Effector memory CD4-positive, alpha-beta T cell (primary cell): Measurements from ENCODE around the gene MEGF6.

Source experiments
- DNase-seq, 3 donors: peaks; one replicate each; pipeline ENCODE4 v3.0.0-alpha.2; 2020
- H3K27ac ChIP-seq: 2 replicates; pipeline ENCODE4 v1.7.0; 2013; ENCODE audit warnings: mild to moderate bottlenecking, low read length, moderate library complexity; ENCODE audit not compliant: insufficient read depth, poor library complexity, severe bottlenecking
- H3K27me3 ChIP-seq: replicated peaks from 2 replicates; pipeline ENCODE4 v1.7.0; 2013; ENCODE audit warnings: mild to moderate bottlenecking, low read length; ENCODE audit not compliant: insufficient read depth, control insufficient read depth, poor library complexity, severe bottlenecking
- H3K36me3 ChIP-seq: 2 replicates; pipeline ENCODE4 v1.7.0; 2013; ENCODE audit warnings: mild to moderate bottlenecking, low read length, moderate library complexity; ENCODE audit not compliant: control insufficient read depth, insufficient read depth
- H3K4me1 ChIP-seq: 2 replicates; pipeline ENCODE4 v1.7.0; 2013; ENCODE audit warnings: low read length, mild to moderate bottlenecking; ENCODE audit not compliant: control insufficient read depth, insufficient read depth, poor library complexity, severe bottlenecking
- H3K4me3 ChIP-seq: 2 replicates; pipeline ENCODE4 v1.7.0; 2013; ENCODE audit warnings: low read length, low read depth, mild to moderate bottlenecking; ENCODE audit not compliant: insufficient read depth, poor library complexity, severe bottlenecking
- H3K9me3 ChIP-seq: 2 replicates; pipeline ENCODE4 v1.7.0; 2013; ENCODE audit warnings: mild to moderate bottlenecking, low read length, moderate library complexity; ENCODE audit not compliant: control insufficient read depth

The MEGF6 gene

GRCh38 chr1:3465935-3466321 is 145.4 kb downstream of the MEGF6 start:
- H3K4me1 ChIP-seq: no peaks in the 10 kb centered on the region
- H3K27ac ChIP-seq: no peak overlapping the region
- no peaks in the 10 kb centered on the region for H3K9me3 ChIP-seq
- H3K4me3 ChIP-seq: no peak overlapping the region
- no peaks in the 10 kb centered on the region for H3K36me3 ChIP-seq
- DNase-seq: no peak
- no peaks in the 10 kb centered on the region for H3K27me3 ChIP-seq

GRCh38 chr1:3465091-3465934 is 146.0 kb downstream of the MEGF6 start:
- Histone ChIP-seq H3K27me3 (no peaks in the 10 kb centered on the region), H3K36me3 (no peaks in the 10 kb centered on the region), H3K9me3 (no peaks in the 10 kb centered on the region), H3K4me1 (no peaks in the 10 kb centered on the region), H3K27ac (no peak overlapping the region), H3K4me3 (no peak overlapping the region)
- no peak for DNase-seq

GRCh38 chr1:3464649-3465025 is 146.7 kb downstream of the MEGF6 start:
- Histone ChIP-seq H3K27ac (no peak overlapping the region), H3K27me3 (no peaks in the 10 kb centered on the region), H3K36me3 (no peaks in the 10 kb centered on the region), H3K4me3 (no peak overlapping the region), H3K4me1 (no peaks in the 10 kb centered on the region), H3K9me3 (no peaks in the 10 kb centered on the region)
- no peak for DNase-seq

- H3K9me3 ChIP-seq: no peaks in the 10 kb centered on the region
- H3K4me3 ChIP-seq: no peak overlapping the region
- DNase-seq: no peak
- no peaks in the 10 kb centered on the region for H3K36me3 ChIP-seq
- no peaks in the 10 kb centered on the region for H3K4me1 ChIP-seq
- no peaks in the 10 kb centered on the region for H3K27me3 ChIP-seq
- no peak overlapping the region for H3K27ac ChIP-seq
Measured at GRCh38 chr1:3463891-3464648, 147.2 kb downstream of the MEGF6 start.

GRCh38 chr1:3463408-3463863 is 147.9 kb downstream of the MEGF6 start:
- H3K27me3 ChIP-seq: no peaks in the 10 kb centered on the region
- H3K9me3 ChIP-seq: no peaks in the 10 kb centered on the region
- no peaks in the 10 kb centered on the region for H3K36me3 ChIP-seq
- H3K27ac ChIP-seq: no peak overlapping the region
- H3K4me3 ChIP-seq: no peak overlapping the region
- no peak for DNase-seq
- no peaks in the 10 kb centered on the region for H3K4me1 ChIP-seq

GRCh38 chr1:3463013-3463385 is 148.3 kb downstream of the MEGF6 start:
- H3K27me3 ChIP-seq: no peaks in the 10 kb centered on the region
- H3K4me3 ChIP-seq: no peak overlapping the region
- H3K27ac ChIP-seq: no peak overlapping the region
- no peaks in the 10 kb centered on the region for H3K36me3 ChIP-seq
- no peaks in the 10 kb centered on the region for H3K4me1 ChIP-seq
- no peak for DNase-seq
- no peaks in the 10 kb centered on the region for H3K9me3 ChIP-seq

- Histone ChIP-seq H3K4me1 (no peaks in the 10 kb centered on the region), H3K36me3 (no peaks in the 10 kb centered on the region), H3K27me3 (no peaks in the 10 kb centered on the region), H3K4me3 (no peak overlapping the region), H3K27ac (no peak overlapping the region), H3K9me3 (no peaks in the 10 kb centered on the region)
- DNase-seq: no peak
Measured at GRCh38 chr1:3462356-3463012, 148.8 kb downstream of the MEGF6 start.

- Histone ChIP-seq H3K27me3 (no peaks in the 10 kb centered on the region), H3K36me3 (no peaks in the 10 kb centered on the region), H3K4me1 (no peaks in the 10 kb centered on the region), H3K4me3 (no peak overlapping the region), H3K27ac (no peak overlapping the region), H3K9me3 (no peaks in the 10 kb centered on the region)
- no peak for DNase-seq
Measured at GRCh38 chr1:3461934-3462275, 149.4 kb downstream of the MEGF6 start.

GRCh38 chr1:3461238-3461933 is 149.9 kb downstream of the MEGF6 start:
- DNase-seq: no peak
- Histone ChIP-seq H3K27me3 (no peaks in the 10 kb centered on the region), H3K4me3 (no peak overlapping the region)

More at GRCh38 chr1:3461238-3461933, 149.9 kb downstream of the MEGF6 start:
- H3K27ac ChIP-seq: no peak overlapping the region
- no peaks in the 10 kb centered on the region for H3K36me3 ChIP-seq
- H3K4me1 ChIP-seq: no peaks in the 10 kb centered on the region
- no peaks in the 10 kb centered on the region for H3K9me3 ChIP-seq
